Right lobe of liver (tissue), 4 donors: ENCODE results near the gene MIR17HG.

Experiments used
- CTCF ChIP-seq, 4 donors: fragments of 200-600 bp in 3 of 4; fragments of 450-650 bp in 1 of 4; IDR thresholded peaks; one replicate each; pipeline versions ENCODE4 v1.5.1 to v1.8.0; 2016 to 2022; ENCODE audit warnings: antibody characterized with exemption in 4 of 4, mild to moderate bottlenecking in 2 of 4
- POLR2A ChIP-seq: fragments of 450-650 bp; IDR thresholded peaks from one replicate; pipeline ENCODE4 v1.6.1; 2017; ENCODE audit warnings: antibody characterized with exemption, mild to moderate bottlenecking
- donor health status: DM: no; HTN: no; CAD: no.
- donor health status: DM: no; HTN: no; CAD: no.
- donor health status: DM: no; HTN: yes; CAD: no.

GRCh38 chr13:91355099-91355825, 7.8 kb downstream of the MIR17HG start:
- TF ChIP-seq POLR2A (no peak), CTCF (IDR thresholded peaks at IDR 0.05) (no peak)
